GM19463 (cell line): ENCODE data around the gene INPP5F.
"Not testable (repeated sequence)": the region's sequence is repeated elsewhere in the genome, so short reads cannot be mapped to it uniquely, and the experiment has no call there.

Experiments used
- ATAC-seq: cut with Tn5 transposase; IDR thresholded peaks from one replicate; pipeline ENCODE4 v1.9.1; 2021; ENCODE audit warnings: mild to moderate bottlenecking, moderate library complexity; ENCODE audit not compliant: unreplicated experiment

Gene INPP5F

GRCh38 chr10:119858063-119858462 lies 132.2 kb downstream of the INPP5F start:
- no peak for ATAC-seq

GRCh38 chr10:119859420-119860258 lies 133.8 kb downstream of the INPP5F start:
- no peak for ATAC-seq

- ATAC-seq: peak; percentile 39
These were observed 135.2 kb downstream of the INPP5F start for GRCh38 chr10:119860866-119861607.

GRCh38 chr10:119862524-119862923 lies 136.7 kb downstream of the INPP5F start:
- no peak for ATAC-seq

GRCh38 chr10:119863951-119864565 lies 138.2 kb downstream of the INPP5F start:
- no peak for ATAC-seq

GRCh38 chr10:119865699-119866240 lies 139.9 kb downstream of the INPP5F start:
- no peak for ATAC-seq

- ATAC-seq: no peak
These were observed 141.5 kb downstream of the INPP5F start for GRCh38 chr10:119867317-119867716.

GRCh38 chr10:119869398-119869797 lies 143.5 kb downstream of the INPP5F start:
- not testable (repeated sequence) for ATAC-seq

GRCh38 chr10:119871881-119872609 lies 146.2 kb downstream of the INPP5F start:
- peak; percentile 37 for ATAC-seq

- peak; percentile 13 for ATAC-seq
These were observed 146.7 kb downstream of the INPP5F start, which contains the start of gene MCMBP for GRCh38 chr10:119872610-119872859. Gene MCMBP (minus strand): TSS chr10:119872843. CDS start chr10:119872584, 259 bp downstream.

- peak; percentile 87 for ATAC-seq
These were observed 147.2 kb downstream of the INPP5F start for GRCh38 chr10:119872860-119873681.

GRCh38 chr10:119878524-119878923 lies 152.7 kb downstream of the INPP5F start:
- no peak for ATAC-seq
